Ovary (tissue), 3 donors: ENCODE data around the gene SLIT3.

ENCODE experiments used
- CTCF ChIP-seq, 3 donors: fragments of 450-650 bp in 2 of 3; fragments of 200-600 bp in 1 of 3; IDR thresholded peaks; one replicate each; pipeline versions ENCODE4 v1.5.1 to v1.8.0; 2016 to 2022; ENCODE audit warnings: antibody characterized with exemption in 3 of 3, mild to moderate bottlenecking in 1 of 3
- EP300 ChIP-seq: sonication (generic); formaldehyde crosslinking; IDR thresholded peaks from one replicate; pipeline ENCODE4 v1.6.1; 2017; ENCODE audit warnings: antibody characterized with exemption
- POLR2A ChIP-seq: fragments of 450-650 bp; IDR thresholded peaks from one replicate; pipeline ENCODE4 v1.6.1; 2017; ENCODE audit warnings: antibody characterized with exemption, mild to moderate bottlenecking, moderate library complexity
- donor health status: DM: no; HTN: no; CAD: no.

DNA sequence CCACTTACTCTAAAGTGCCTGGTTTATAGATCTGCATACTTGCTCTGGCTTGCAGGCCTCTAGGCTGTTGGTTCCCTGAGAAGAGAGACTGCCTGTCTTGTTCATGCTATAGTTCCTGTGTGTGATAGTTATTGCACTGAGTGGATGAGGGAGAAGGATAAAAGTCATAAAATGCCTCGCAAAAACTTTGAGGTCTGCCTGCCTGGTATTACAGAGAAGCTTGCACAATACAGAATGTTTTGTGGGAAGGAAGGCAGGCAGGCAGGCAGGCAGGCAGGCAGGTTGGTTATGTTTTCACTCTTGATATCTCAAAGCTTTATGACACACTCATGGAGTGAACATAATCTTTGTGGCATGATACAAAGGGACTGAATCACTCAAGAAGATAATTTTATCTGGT lies 287.1 kb downstream of the SLIT3 start:
- TF ChIP-seq CTCF (IDR thresholded peaks at IDR 0.05) (no peak), POLR2A (no peak), EP300 (no peak)
